Endothelial cell of umbilical vein (primary cell): ENCODE measurements around the gene PRKCSH. TPM values are rescaled to one million over a fixed set of nuclear protein-coding genes. Genes with fewer than 3 reads are reported as not detected.

Source experiments
- BruUV-seq: library from RNA; stranded (reverse); fragments of 400-500 nt; replicated peaks from 2 replicates; lab custom pipeline; 2021; lab: Mats Ljungman, UMichigan
- CTCF ChIA-PET: fragments of 300-600, 350-600 bp; sonication (Branson Sonifier 250); formaldehyde crosslinking; loops from one replicate; lab custom pipeline; 2021; ENCODE audit warnings: antibody characterized with exemption, inconsistent platforms; lab: Charles Lee
- POLR2A ChIA-PET: fragments of 300-600, 350-600 bp; sonication (Branson Sonifier 250); formaldehyde crosslinking; loops from one replicate; lab custom pipeline; 2021; ENCODE audit warnings: antibody characterized with exemption, inconsistent platforms; lab: Charles Lee
- DNase-seq: peaks from one replicate; pipeline ENCODE4 v3.0.0-alpha.2; 2011; ENCODE audit warnings: low read depth, low spot score
- FAIRE-seq: peaks from 2 replicates; lab custom pipeline; 2011; peaks lifted over from hg19 to GRCh38; lab: Jason Lieb, UNC
- H2AFZ ChIP-seq: 2 replicates; pipeline ENCODE4 v1.6.0; 2012; ENCODE audit warnings: low read depth, low read length, control low read depth, inconsistent platforms
- H3K27ac ChIP-seq: 2 replicates; pipeline ENCODE4 v1.5.1; 2011; ENCODE audit warnings: low read depth, mild to moderate bottlenecking, control low read depth, low read length, moderate library complexity; ENCODE audit not compliant: insufficient read depth
- H3K27me3 ChIP-seq, 2 experiments: 2 replicates each; pipeline versions ENCODE4 v1.6.0 to v1.6.1; 2011; ENCODE audit warnings: low read length in 2 of 2, mixed read lengths in 1 of 2; ENCODE audit not compliant: control insufficient read depth in 2 of 2, insufficient read depth in 2 of 2
- H3K36me3 ChIP-seq, 2 experiments: 2 replicates in 1 of 2; 3 replicates in 1 of 2; pipeline ENCODE4 v1.5.1; 2011; ENCODE audit warnings: low read length in 2 of 2, mild to moderate bottlenecking in 1 of 2, moderate library complexity in 1 of 2; ENCODE audit not compliant: control insufficient read depth in 2 of 2, insufficient read depth in 2 of 2; ENCODE audit errors: extremely low read depth in 1 of 2
- H3K4me1 ChIP-seq: 3 replicates; pipeline ENCODE4 v1.5.1; 2011; ENCODE audit warnings: mild to moderate bottlenecking, low read length; ENCODE audit not compliant: control insufficient read depth, insufficient read depth; ENCODE audit errors: extremely low read depth
- H3K4me2 ChIP-seq: 2 replicates; pipeline ENCODE4 v1.6.1; 2011; ENCODE audit warnings: low read length, control low read depth, mixed read lengths; ENCODE audit not compliant: insufficient read depth
- H3K4me3 ChIP-seq, 3 experiments: fragments of 200-600 bp in 1 of 3; sonication (generic), shearing (Covaris generic) in 1 of 3; replicated peaks in 1 of 3; 2 replicates each; pipeline ENCODE4 v1.5.1; 2011 to 2016; ENCODE audit warnings: control low read depth in 3 of 3, low read length in 3 of 3, mild to moderate bottlenecking in 2 of 3, inconsistent platforms in 1 of 3, low read depth in 1 of 3, moderate library complexity in 1 of 3; ENCODE audit not compliant: insufficient read depth in 1 of 3
- H3K79me2 ChIP-seq: 2 replicates; pipeline ENCODE4 v1.6.0; 2012; ENCODE audit warnings: low read length, inconsistent platforms; ENCODE audit not compliant: control insufficient read depth, insufficient read depth
- H3K9ac ChIP-seq: replicated peaks from 2 replicates; pipeline ENCODE3; 2011; ENCODE audit warnings: low read length, control low read depth; ENCODE audit not compliant: insufficient read depth; ENCODE audit errors: extremely low read depth
- H3K9me1 ChIP-seq: replicated peaks from 3 replicates; pipeline ENCODE4 v1.6.0; 2011; ENCODE audit warnings: mild to moderate bottlenecking, low read length; ENCODE audit not compliant: control insufficient read depth, insufficient read depth; ENCODE audit errors: extremely low read depth
- H3K9me3 ChIP-seq: replicated peaks from 2 replicates; pipeline ENCODE4 v1.5.1; 2012; ENCODE audit warnings: low read length, inconsistent platforms; ENCODE audit not compliant: control insufficient read depth, insufficient read depth
- H4K20me1 ChIP-seq: replicated peaks from 2 replicates; pipeline ENCODE3; 2011; ENCODE audit warnings: mild to moderate bottlenecking, low read length; ENCODE audit not compliant: control insufficient read depth, insufficient read depth; ENCODE audit errors: extremely low read depth
- CTCF ChIP-seq, 2 donors: IDR thresholded peaks; 1 replicate in 1 of 2; 2 replicates in 1 of 2; pipeline ENCODE4 v1.5.1; 2011; ENCODE audit warnings: low read length in 2 of 2, mild to moderate bottlenecking in 2 of 2, moderate library complexity in 2 of 2, control low read depth in 1 of 2, inconsistent platforms in 1 of 2, low read depth in 1 of 2; ENCODE audit not compliant: insufficient read depth in 1 of 2; ENCODE audit errors: extremely low read depth in 1 of 2
- EZH2 ChIP-seq: IDR thresholded peaks from 2 replicates; pipeline ENCODE4 v1.6.1; 2012; ENCODE audit warnings: borderline replicate concordance, low read depth, mild to moderate bottlenecking, moderate library complexity, low read length, inconsistent platforms; ENCODE audit not compliant: severe bottlenecking
- FOS ChIP-seq: IDR thresholded peaks from 2 replicates; pipeline ENCODE4 v1.6.1; 2011; ENCODE audit warnings: mild to moderate bottlenecking, low read length, moderate library complexity, borderline replicate concordance; ENCODE audit not compliant: insufficient read depth
- GATA2 ChIP-seq: IDR thresholded peaks from 2 replicates; pipeline ENCODE4 v1.7.0; 2011; ENCODE audit warnings: low read depth, mild to moderate bottlenecking, moderate library complexity, mixed read lengths, low read length; ENCODE audit not compliant: insufficient read length, insufficient read depth
- JUN ChIP-seq: IDR thresholded peaks from 2 replicates; pipeline ENCODE4 v1.6.1; 2011; ENCODE audit warnings: borderline replicate concordance, low read depth; ENCODE audit not compliant: insufficient read length, insufficient read depth
- MAX ChIP-seq: IDR thresholded peaks from 2 replicates; pipeline ENCODE4 v1.6.1; 2011; ENCODE audit not compliant: insufficient read depth, insufficient read length
- MYC ChIP-seq: IDR thresholded peaks from one replicate; pipeline ENCODE4 v1.6.1; 2011; ENCODE audit warnings: mild to moderate bottlenecking, low read depth, low read length
- POLR2A ChIP-seq: IDR thresholded peaks from 2 replicates; pipeline ENCODE4 v1.6.1; 2012; ENCODE audit warnings: low read depth, mild to moderate bottlenecking, control low read depth, low read length
- POLR2AphosphoS5 ChIP-seq: IDR thresholded peaks from 2 replicates; pipeline ENCODE4 v1.6.1; 2012; ENCODE audit warnings: low read depth, mild to moderate bottlenecking, control low read depth, low read length, moderate library complexity; ENCODE audit not compliant: insufficient read depth
- dilution Hi-C: fragments of 300-500 bp; cut with MboI; formaldehyde crosslinking; loops from one replicate; pipeline ENCODE4 v1.15.0; 2019; ENCODE audit warnings: low sequenced_read_pairs; ENCODE audit not compliant: extremely low pct_ligation_motif_present
- intact Hi-C: fragments of 100-400 bp; cut with micrococcal nuclease; formaldehyde crosslinking; loops from one replicate; pipeline ENCODE4 v1.10.0; 2022
- polyA plus RNA-seq, 4 experiments: library from polyadenylated mRNA; depleted of rRNA in 3 of 4; stranded (reverse) in 3 of 4; unstranded in 1 of 4; fragments of >200 nt; gene quantifications; 2 replicates each; pipeline versions ENCODE4 v1.2.1 to v1.2.3, GENCODE V29; 2011 to 2012; ENCODE audit warnings: missing spikeins in 1 of 4
- total RNA-seq: library from RNA; stranded (reverse); gene quantifications from 2 replicates; pipeline ENCODE4 v1.2.3, GENCODE V29; 2021

The PRKCSH gene
- total and polyA plus RNA-seq, 2 donors (not counting 3 experiments of a cell fraction or from before 2014, with no cell fraction given) = 215 to 425 TPM

GRCh38 chr19:11451327-11451870 is 16.0 kb downstream of the PRKCSH start:
- DNase-seq (no peak), FAIRE-seq (no peak)
- intact Hi-C loops (no loop called here), dilution Hi-C loops (no loop called here)
- Histone ChIP-seq H3K27me3 (no peaks in the 10 kb centered on the region), H3K4me3 (no peak overlapping the region), H3K9me3 (no peaks in the 10 kb centered on the region), H3K27ac (no peak overlapping the region), H3K36me3 (peaks cover 2 to 13% of the 10 kb centered on the region in 2 experiments), H3K9ac (no peak overlapping the region), H3K4me1 (no peaks in the 10 kb centered on the region), H4K20me1 (no peaks in the 10 kb centered on the region), H3K9me1 (no peaks in the 10 kb centered on the region), H3K79me2 (no peaks in the 10 kb centered on the region), H3K4me2 (no peak overlapping the region), H2AFZ (no peak overlapping the region)
- TF ChIP-seq MAX = no peak
- TF ChIP-seq POLR2AphosphoS5 = no peak
- no peak for TF ChIP-seq GATA2
- no peak for TF ChIP-seq JUN
- TF ChIP-seq EZH2 = no peak
- no peak for TF ChIP-seq POLR2A
- no peak for TF ChIP-seq MYC
- no peak for TF ChIP-seq CTCF (IDR thresholded peaks at IDR 0.05; ENCODE audit: extremely low read depth in 1 of 2, insufficient read depth in 1 of 2, low read depth in 1 of 2, low read length in 2 of 2)
- no peak for TF ChIP-seq FOS
- ChIA-PET POLR2A (interaction anchor here (0.6 to 0.8 kb wide), 3 partner anchors 68 to 112 kb away, joined by 3 to 6 read pairs (median 3); no protein-coding TSS in a partner anchor), CTCF (interaction anchor here (0.6 to 1.8 kb wide), 6 partner anchors 16 to 157 kb away, joined by 3 to 5 read pairs (median 4); no protein-coding TSS in a partner anchor)
- BruUV-seq = no TSS peak
